Measurements from ENCODE around the gene MAGI1. TPM values are rescaled to one million over a fixed set of nuclear protein-coding genes. Genes with fewer than 3 reads are reported as not detected.

Gene MAGI1
- total RNA-seq, 2 donors from 2014 or later, result 23.4 to 41.4 TPM

DNA sequence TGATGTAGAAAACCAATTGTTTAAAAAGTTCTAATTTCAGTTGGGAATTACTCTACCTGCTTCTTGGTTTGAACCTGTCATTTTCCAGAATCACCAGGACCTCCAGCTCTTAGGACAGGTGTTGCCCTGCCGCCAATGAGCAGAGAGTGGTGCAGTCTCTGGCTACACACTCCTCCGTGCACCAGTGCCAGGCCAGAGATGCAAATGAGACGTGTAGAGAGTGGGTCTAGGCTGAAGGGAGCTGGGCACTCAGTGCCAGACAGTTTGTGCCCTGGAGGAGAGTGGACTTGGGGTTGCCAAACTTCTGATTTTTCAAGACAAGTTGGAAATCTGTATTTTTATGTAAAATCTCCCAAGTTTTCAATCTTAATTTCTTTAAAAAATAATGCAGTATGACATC, 566.2 kb downstream of the MAGI1 start:
- H3K9ac ChIP-seq (ENCODE audit: low read depth in 2 of 2, low read length in 2 of 2), result no peak overlapping the region
- intact Hi-C loops (cut with DNase I), result no loop called here
- H3K4me3 ChIP-seq, result no peak overlapping the region
- no peaks in the 10 kb centered on the region for H3K27me3 ChIP-seq
- H3K27ac ChIP-seq, result no peak overlapping the region
- TF ChIP-seq CTCF (IDR thresholded peaks at IDR 0.05), result no peak
- no peak for DNase-seq
- no peaks in the 10 kb centered on the region for H3K4me1 ChIP-seq
- no peaks in the 10 kb centered on the region for H3K36me3 ChIP-seq
- no peaks in the 10 kb centered on the region for H3K9me3 ChIP-seq

GRCh38 chr3:65466300-65466988, 572.3 kb downstream of the MAGI1 start:
- Histone ChIP-seq H3K27me3 (no peaks in the 10 kb centered on the region), H3K36me3 (no peaks in the 10 kb centered on the region), H3K4me1 (no peaks in the 10 kb centered on the region), H3K9me3 (no peaks in the 10 kb centered on the region), H3K4me3 (no peak overlapping the region), H3K27ac (no peak overlapping the region), H3K9ac (ENCODE audit: low read depth in 2 of 2, low read length in 2 of 2) (no peak overlapping the region)
- intact Hi-C loops (cut with DNase I), result no loop called here
- DNase-seq, result no peak
- TF ChIP-seq CTCF (IDR thresholded peaks at IDR 0.05), result no peak

DNA sequence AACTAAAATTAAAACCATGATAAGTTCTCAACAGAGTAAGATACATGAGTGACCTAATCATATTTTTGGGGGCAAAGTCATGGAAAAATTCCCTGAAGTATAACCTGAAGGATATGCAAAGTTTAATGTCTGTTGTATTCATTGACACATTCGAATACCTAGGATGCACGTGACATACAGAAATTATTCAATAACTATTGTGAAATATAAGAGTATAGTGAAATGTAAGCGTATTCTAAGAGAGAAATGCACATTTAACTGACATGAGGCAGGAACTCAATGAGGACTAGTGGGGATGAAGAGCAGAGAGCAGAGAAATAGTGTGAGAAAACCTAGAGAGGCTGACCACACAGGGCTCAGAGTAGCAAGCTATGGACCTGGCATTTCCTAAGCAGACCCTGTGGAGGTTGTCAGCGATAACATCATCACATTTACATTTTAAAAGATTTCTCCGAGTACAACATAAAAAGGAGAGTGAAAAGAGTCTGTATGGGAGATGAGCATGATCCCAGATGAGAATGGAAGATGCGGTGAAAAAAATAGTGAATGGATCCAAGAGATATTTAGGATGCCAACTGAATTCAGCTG, 588.8 kb downstream of the MAGI1 start:
- no peak overlapping the region for H3K27ac ChIP-seq
- H3K36me3 ChIP-seq, result no peaks in the 10 kb centered on the region
- DNase-seq, result no peak
- H3K9ac ChIP-seq (ENCODE audit: low read depth in 2 of 2, low read length in 2 of 2), result no peak overlapping the region
- H3K4me1 ChIP-seq, result no peaks in the 10 kb centered on the region
- intact Hi-C loops (cut with DNase I), result loop anchor here (10.0 kb wide), 1 partner anchor 685 kb away; no protein-coding TSS in a partner anchor
- H3K9me3 ChIP-seq, result no peaks in the 10 kb centered on the region
- H3K4me3 ChIP-seq, result no peak overlapping the region
- H3K27me3 ChIP-seq, result no peaks in the 10 kb centered on the region
- TF ChIP-seq CTCF (IDR thresholded peaks at IDR 0.05), result no peak

- TF ChIP-seq CTCF (IDR thresholded peaks at IDR 0.05), result no peak
- no peaks in the 10 kb centered on the region for H3K27me3 ChIP-seq
- DNase-seq, result no peak
- intact Hi-C loops (cut with DNase I), result loop anchor here (10.0 kb wide), 1 partner anchor 687 kb away; no protein-coding TSS in a partner anchor
- no peaks in the 10 kb centered on the region for H3K4me1 ChIP-seq
- no peaks in the 10 kb centered on the region for H3K9me3 ChIP-seq
- no peaks in the 10 kb centered on the region for H3K36me3 ChIP-seq
- H3K9ac ChIP-seq (ENCODE audit: low read depth in 2 of 2, low read length in 2 of 2), result no peak overlapping the region
- no peak overlapping the region for H3K27ac ChIP-seq
- no peak overlapping the region for H3K4me3 ChIP-seq
Observed at GRCh38 chr3:65448120-65448519, 590.6 kb downstream of the MAGI1 start.

- DNase-seq, result no peak
- no peak for TF ChIP-seq CTCF (IDR thresholded peaks at IDR 0.05)
- H3K4me1 ChIP-seq, result no peaks in the 10 kb centered on the region
- H3K9me3 ChIP-seq, result no peaks in the 10 kb centered on the region
- no peak overlapping the region for H3K4me3 ChIP-seq
- H3K9ac ChIP-seq (ENCODE audit: low read depth in 2 of 2, low read length in 2 of 2), result no peak overlapping the region
- H3K27me3 ChIP-seq, result no peaks in the 10 kb centered on the region
- H3K27ac ChIP-seq, result no peak overlapping the region
- intact Hi-C loops (cut with DNase I), result loop anchor here (10.0 kb wide), 1 partner anchor 689 kb away; no protein-coding TSS in a partner anchor
- no peaks in the 10 kb centered on the region for H3K36me3 ChIP-seq
Observed at GRCh38 chr3:65445573-65446169, 593.0 kb downstream of the MAGI1 start.

Measured in colonic mucosa (tissue), 4 donors.